Fibroblast of mammary gland (primary cell): ENCODE data around the gene PKN1.
A peak's percentile ranks its signal among the peaks of the same experiment; 100 is the strongest.

Experiments used
- DNase-seq: peaks from one replicate; pipeline ENCODE4 v3.0.0-alpha.2; 2010; ENCODE audit warnings: low read depth
- H3K4me3 ChIP-seq: 2 replicates; pipeline ENCODE4 v1.5.1; 2011; ENCODE audit warnings: low read depth, mild to moderate bottlenecking, low read length, moderate library complexity; ENCODE audit not compliant: control insufficient read depth
- TF ChIP-seq, protein P1 (sequence below): conservative IDR thresholded peaks from 2 replicates; pipeline ENCODE4 v1.5.1; 2011; ENCODE audit warnings: low read depth, low read length, inconsistent platforms; ENCODE audit not compliant: control insufficient read depth, insufficient read depth

PKN1 gene

GRCh38 chr19:14470031-14470876 lies 37.1 kb downstream of the PKN1 start:
- TF ChIP-seq, protein P1, sequence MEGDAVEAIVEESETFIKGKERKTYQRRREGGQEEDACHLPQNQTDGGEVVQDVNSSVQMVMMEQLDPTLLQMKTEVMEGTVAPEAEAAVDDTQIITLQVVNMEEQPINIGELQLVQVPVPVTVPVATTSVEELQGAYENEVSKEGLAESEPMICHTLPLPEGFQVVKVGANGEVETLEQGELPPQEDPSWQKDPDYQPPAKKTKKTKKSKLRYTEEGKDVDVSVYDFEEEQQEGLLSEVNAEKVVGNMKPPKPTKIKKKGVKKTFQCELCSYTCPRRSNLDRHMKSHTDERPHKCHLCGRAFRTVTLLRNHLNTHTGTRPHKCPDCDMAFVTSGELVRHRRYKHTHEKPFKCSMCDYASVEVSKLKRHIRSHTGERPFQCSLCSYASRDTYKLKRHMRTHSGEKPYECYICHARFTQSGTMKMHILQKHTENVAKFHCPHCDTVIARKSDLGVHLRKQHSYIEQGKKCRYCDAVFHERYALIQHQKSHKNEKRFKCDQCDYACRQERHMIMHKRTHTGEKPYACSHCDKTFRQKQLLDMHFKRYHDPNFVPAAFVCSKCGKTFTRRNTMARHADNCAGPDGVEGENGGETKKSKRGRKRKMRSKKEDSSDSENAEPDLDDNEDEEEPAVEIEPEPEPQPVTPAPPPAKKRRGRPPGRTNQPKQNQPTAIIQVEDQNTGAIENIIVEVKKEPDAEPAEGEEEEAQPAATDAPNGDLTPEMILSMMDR: no peak
- no peak for DNase-seq
- no peak overlapping the region for H3K4me3 ChIP-seq

GRCh38 chr19:14471436-14472187 lies 38.5 kb downstream of the PKN1 start:
- TF ChIP-seq, protein P1: no peak
- no peak overlapping the region for H3K4me3 ChIP-seq
- no peak for DNase-seq

GRCh38 chr19:14472202-14472938 lies 39.3 kb downstream of the PKN1 start:
- TF ChIP-seq, protein P1: peak; percentile 59
- H3K4me3 ChIP-seq: no peak overlapping the region
- DNase-seq: peak; percentile 58

DNA sequence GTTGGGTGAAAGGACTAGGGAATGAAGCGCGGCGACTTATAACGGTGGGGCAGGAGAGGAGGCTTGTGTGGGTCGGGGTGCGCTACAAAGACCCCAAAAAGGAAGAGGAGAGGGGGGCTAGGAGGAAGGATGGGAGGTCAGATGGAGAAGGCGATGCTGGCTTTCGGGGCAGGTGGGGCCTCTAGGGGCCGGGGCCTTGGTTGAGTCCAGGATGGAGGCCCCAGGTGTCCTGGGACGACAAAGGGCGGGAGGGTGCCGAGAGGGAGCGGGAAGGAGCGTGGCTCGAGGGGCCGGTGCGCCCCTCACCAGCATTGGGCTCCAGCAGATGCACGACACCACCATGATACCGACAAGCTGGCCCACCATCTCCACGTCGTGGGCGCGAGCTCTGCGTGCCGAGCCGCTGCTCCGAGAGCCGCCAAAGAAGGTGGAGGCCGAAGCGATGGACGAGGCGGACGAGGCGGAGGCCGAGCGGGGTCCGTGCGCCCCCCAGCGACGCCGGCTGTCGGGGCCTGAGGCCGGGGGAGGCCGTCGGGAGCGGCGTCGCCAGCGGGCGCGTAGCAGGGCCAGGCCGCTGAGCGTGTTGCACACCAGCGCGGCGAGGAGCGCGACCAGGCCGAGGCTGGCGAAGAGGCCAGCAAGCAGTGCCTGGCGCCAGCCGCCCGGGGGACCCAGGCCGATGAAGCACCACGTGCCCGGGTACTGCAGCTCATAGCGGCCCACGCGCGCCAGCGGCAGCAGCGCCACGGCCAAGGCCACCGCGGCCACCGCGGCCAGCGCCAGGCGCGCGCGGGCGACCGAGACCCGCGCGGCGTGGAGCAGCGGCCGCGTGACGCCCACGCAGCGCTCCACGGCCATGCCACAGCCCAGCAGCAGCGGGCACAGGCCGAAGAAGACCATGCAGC lies 40.2 kb downstream of the PKN1 start:
- no peak overlapping the region for H3K4me3 ChIP-seq
- DNase-seq: no peak
- TF ChIP-seq, protein P1: no peak

- TF ChIP-seq, protein P1: no peak
- H3K4me3 ChIP-seq: no peak overlapping the region
- DNase-seq: no peak
Measured at GRCh38 chr19:14473978-14474578, 41.0 kb downstream of the PKN1 start.
